G401.6 (cell line): ENCODE data around the gene KRT222.

ENCODE experiments used
- FAIRE-seq: peaks from 2 replicates; lab custom pipeline; 2012; peaks lifted over from hg19 to GRCh38; lab: Jason Lieb, UNC

The KRT222 gene

DNA sequence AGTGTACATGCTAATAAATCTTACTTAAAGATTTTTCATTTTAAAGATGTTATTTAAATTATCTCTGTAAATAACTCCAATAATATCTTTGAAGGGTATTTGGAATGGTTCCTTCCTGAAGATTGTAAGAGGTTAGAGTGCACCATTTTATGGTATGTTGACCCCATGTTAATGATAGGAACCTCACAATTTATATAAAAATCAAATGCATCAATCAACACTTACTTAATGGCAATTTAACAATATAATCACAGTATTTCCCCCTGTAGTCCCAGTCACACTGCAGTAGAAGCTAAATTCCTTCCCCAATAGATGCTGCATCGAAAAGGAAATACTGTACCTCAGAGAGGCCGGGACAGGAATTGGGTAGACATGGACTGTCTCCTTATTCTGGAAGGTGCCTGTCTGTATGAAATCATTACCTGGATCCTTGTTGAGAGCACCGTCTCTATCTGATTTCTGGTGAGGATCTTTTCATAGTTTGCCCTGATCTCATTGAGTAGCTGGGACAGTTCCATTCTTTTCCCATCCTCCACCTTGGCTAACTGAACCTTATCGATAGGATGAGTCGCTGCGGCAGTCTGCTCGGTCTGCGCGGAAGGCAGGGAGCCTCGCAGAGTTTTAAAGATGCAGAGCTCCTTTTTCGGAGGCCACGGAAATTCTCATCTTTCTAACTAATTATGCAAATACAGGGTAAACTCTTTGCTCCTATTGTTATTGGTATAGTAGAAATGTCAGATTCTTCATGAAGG lies at the start of gene KRT222:
TSS of gene KRT222 (minus strand) at position 596 of the 752 bp plus-strand sequence. CDS start at position 518, 78 bp downstream.
- FAIRE-seq: no peak

DNA sequence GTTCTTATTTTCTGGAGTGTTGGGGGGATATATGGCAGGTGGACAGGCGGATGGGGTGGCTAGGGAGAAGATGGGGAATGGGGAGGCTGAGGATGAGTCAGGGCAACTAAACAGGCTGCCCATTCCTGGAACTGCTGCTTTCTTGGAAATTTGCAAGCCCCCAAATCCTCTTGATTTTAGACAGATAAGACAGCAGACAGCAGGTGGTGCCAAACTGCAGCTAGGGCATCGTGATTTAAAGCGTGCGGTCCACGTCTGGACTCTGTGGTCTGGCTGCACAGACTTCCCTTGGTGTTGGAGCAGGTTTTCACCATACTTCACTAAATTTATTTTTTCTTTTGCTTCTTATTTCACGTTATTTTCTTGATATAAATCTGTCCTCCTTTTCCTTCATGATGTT lies 49.5 kb upstream of the KRT222 start:
- FAIRE-seq: no peak

DNA sequence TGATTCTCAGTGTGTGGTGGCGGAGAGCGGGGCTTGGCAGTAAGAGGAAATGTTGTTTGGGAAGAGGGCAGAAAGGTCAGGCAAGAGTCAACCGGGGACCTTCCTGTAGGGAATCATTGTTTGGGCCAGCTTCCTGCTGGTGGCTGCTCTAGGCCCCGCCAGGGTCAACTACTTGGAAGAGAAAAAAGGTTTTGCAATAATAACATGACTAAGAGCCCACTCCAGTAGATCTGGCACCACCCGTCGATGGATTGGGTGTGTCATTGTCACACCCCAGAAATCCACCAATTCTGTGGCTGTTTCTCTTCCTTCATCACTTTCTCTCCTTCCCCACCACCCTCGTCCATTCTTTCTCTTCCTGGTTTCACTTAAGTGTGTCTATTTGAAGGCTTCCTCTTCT lies 42.8 kb upstream of the KRT222 start:
- no peak for FAIRE-seq

DNA sequence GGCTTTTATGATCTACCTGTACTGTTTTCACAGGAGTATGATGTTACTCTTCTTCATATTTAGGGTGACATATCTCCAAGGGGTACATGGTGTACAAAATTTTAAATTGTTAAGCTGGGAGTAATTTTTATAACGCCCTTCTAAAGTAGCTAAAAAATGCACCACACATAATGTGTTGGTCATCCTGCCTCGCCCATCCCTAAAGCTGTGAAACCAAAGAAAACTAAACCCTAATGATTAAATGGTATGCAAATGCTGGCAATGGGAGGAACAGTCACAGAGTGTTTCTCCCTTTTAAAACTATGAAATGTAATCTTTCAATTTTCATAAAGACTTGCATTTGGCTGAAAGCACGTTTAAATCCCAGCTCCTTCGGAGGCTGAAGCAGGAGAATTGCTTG lies 40.6 kb upstream of the KRT222 start:
- no peak for FAIRE-seq

DNA sequence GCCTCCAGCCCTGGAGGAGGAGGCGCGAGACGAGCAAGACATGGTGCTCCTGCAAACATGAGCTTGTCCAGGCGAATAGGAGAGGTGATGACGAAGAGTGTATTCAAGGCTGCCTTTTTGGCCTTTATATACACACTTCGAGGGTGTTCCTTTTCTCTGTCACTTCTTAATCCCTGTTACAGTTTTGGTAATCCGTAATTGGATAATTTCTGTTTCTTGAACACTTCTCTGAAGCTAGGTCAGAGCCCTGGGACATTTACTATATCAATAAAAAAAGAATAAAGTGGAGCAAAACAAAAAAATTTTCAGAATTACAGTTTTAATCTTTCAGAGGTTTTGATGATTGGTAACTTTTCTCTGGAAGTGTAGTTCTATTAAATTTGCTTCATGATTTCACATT lies 38.7 kb upstream of the KRT222 start, which contains the start of gene KRT24:
TSS of gene KRT24 (minus strand) at position 101 of the 400 bp plus-strand sequence. CDS start at position 42, 59 bp downstream.
- FAIRE-seq: no peak

GRCh38 chr17:40702271-40702670 lies 37.3 kb upstream of the KRT222 start:
- no peak for FAIRE-seq

GRCh38 chr17:40699853-40700252 lies 34.9 kb upstream of the KRT222 start:
- FAIRE-seq: no peak

DNA sequence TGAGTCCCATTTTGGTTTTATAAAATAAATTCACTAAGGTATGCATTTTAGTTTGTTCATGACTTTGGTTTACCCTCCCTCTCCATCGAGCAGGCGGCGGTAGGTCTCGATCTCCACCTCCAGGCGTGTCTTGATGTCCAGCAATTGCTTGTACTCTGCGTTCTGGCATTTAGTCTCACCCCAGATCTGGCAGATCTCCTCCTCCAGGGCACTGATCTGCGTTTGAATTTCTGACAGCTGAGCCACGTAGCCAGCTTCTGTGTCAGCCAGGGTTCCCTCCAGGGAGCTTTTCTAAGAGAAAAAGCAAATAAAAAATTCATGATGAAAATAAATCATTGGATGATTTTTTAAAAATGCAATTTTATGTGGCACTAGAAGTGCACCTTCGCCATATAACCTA lies 34.4 kb upstream of the KRT222 start:
- FAIRE-seq: no peak

DNA sequence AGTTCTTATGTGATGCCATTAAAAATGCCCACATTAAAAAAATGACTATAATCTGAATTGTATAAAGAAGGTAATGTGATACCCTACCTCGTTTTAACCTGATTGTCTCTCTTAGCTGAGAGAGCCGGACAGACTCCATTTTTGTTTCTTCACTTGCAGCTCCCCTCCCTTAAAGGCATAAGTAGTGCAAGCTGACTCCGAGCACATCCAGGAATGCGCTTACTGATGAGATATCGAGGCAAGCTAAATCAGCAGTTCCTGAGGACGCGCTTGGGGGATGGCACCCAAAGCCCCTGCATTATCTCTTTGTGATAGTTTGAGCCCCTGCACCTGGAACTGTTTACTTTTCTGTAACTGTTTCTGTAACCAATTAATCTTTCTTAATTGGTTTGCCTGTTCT lies 32.3 kb upstream of the KRT222 start:
- FAIRE-seq: no peak

DNA sequence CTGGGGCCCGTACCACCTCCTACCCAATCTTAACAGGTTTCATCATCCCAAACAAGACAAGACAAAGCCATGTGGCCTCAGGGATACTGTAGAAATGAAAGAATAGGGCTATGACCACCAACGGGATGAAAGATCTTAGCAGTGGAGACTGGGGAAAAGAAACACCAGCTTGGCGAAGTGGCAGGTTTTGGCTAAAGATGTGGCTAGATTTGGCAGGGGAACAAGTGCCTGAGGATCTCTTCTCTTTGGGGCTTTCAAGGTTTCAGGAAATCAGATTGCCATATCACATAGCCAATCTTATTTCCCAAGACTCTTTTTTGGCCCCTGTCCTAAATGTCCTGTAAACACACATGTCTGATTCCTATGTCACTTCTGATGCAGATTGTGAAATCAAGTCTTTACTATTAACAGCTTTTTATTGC lies 31.7 kb upstream of the KRT222 start:
- no peak for FAIRE-seq

GRCh38 chr17:40695874-40696472 lies 31.0 kb upstream of the KRT222 start:
- no peak for FAIRE-seq

- FAIRE-seq: no peak
Measured at GRCh38 chr17:40694584-40694983, 29.6 kb upstream of the KRT222 start.

DNA sequence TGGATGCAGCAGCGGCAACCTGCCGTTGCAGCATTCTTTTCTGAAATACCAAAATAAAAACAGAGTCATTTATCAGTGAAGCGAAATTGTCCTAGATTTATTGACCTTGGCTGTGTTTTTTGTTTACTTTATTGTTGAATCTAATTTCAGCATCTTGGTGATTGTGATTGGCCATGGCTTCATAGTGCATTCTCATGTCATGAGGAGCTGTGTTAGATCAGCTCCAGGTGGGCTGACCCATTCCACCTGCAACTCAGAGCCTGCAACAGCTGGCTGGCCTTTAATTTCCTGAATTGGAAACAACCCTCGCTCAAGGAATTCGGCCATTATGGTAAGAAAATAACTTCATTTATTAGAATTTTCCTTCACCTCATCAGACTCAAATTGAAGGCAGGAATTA lies 22.1 kb upstream of the KRT222 start:
- no peak for FAIRE-seq

DNA sequence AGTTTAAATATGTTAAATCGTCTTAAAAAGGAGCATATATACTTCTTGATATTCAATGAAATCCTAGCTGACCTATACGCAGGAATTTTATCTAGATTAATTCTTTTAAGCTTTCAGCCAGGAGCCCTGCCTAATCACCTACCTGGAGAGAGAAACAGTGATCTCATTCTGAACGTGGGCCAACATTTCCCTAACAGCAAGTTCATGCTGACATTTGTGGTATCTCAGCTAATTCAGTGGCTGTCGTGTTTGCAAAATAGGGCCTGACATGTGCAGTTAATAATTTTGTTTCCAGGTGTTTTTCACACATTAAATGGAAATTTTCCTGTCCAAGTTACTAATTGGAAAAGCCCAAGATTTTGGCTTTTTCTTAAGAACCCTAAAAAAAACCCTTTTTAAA lies 21.2 kb upstream of the KRT222 start:
- no peak for FAIRE-seq

DNA sequence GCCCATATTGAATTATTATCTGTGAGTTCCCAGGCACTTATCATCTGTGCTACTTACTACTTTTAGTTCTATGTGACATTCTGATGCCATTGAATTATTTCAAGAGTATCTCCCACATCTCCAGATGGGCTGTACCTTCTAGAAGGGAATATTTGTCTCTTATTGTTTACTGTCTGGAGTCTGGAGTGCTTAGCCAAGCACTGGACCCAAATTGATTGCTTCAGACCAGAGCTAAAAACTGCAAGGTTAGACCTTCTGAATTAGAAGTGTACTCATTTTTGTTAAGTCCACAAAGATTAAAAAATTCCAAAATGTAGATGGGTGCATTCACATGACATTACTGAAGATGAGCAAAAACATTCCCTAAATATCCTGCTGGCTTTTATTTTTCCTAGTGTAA lies 16.0 kb upstream of the KRT222 start:
- FAIRE-seq: no peak

DNA sequence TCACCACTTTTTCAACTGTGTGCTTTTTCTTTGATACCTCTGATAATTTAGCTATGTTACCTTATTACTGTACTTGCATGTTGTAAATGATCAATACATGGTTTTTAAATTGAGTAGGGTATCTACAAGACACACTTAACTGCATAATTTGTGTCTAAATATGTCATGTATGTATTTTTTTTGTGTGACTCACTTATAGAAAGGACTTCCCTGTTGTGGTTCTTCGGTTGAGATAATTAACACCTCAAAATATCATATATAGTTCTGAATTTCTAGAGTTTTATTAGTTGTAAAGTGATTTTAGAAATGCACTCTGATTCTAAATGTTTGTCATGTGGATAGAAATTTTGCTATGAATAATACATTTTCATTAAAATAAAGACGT lies 14.5 kb upstream of the KRT222 start:
- FAIRE-seq: peak; percentile 13

DNA sequence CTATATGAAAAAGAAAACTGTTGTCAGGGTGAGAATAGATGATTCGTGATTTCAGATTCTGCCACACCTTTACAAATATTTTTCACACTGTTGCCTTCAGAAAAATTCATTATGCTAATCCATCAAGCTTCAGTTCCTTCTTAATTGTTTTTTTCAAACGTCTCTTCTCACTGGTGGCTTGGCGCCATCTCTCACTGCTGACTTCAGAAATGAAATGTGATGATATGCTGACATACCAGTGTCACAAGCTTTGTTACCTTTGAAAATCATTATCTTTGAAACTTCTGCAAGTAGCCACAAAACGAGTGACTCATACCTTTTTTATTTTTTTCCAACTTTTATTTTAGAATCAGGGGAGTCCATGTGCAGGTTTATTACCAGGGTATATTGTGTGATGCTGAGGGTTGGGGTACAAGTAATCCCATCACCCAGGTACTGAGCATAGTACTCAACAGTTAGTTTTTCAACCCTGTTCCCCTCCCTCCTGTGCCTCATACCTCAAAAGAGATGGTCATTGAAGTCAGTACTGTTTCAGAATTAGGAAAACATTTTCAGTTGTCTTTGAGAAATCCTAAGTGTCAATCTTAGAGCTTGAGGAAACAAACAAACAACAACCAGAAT lies 14.0 kb upstream of the KRT222 start:
- FAIRE-seq: no peak

DNA sequence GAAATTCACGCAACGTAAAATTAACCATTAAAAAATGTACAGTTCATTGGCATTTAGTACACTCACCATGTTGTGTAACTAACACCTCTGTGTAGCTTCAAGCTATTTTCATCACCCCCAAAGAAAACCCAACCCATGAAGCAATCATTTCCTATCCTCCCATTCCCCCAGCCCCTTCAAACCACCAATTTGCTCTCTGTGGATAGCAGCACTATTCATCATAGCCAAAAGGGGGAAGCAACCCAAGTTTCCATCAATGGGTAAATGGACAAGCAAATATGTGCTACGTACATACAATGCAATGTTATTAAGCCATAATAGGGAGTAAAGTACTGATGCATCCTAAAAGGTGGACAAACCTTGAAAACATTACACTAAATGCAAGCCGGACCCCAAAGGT lies 10.9 kb upstream of the KRT222 start:
- FAIRE-seq: no peak

DNA sequence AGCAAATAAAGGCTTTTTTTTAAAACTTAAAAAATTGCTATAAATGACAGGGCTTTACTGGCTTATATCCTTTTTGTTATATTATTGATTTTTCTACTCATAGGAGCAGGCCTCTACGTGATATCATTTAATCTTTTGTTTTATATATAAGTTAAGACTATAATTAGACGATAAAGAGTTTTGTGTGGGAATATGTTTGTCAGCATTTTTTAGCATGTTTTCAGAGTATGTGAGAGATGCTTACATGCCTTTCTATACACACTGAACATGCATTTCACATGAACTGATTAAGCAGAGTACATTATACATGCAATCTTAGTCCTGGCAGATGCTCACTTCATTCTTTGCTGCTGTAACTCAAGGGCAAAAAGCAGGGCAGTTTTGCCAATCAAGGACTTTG lies 7.7 kb upstream of the KRT222 start:
- peak; percentile 27 for FAIRE-seq

DNA sequence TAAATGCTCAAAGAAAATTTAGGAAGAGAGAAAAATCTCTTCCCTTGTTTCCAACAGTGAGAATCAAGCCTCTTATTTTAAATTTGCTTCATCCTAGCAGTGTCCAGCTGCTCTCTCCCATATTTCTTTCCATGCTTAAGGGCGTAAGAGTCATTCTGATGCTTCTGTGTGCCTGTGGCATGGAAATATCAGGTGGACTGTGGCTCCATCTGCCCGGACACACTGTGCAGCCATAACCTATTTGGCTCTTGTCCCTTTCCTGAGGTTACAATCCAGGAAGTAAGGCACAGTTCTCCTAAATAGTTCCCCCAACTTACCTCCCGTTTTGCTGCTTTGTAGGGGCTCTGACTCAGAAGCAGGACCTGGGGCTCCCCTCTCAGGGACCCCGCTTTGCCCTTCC lies 6.3 kb upstream of the KRT222 start:
- no peak for FAIRE-seq

DNA sequence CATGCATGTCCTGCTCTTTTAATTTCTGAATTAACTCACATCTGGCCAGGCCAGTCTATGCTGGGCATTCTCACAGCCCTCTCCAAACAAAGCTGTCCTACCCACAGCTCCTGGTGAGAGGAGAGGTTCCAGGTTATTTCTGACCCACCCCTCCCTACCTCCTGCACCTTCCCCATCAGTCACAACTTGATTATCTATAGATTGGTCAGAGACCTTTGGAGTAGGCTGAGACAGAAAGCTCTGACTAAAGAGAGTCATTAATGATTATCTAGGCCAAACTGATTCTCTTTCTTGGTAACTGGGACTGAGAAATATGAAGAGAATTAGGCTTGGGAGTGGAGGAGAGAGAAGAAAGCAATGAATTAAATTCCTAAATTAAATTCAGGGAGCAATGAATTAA lies 1.4 kb upstream of the KRT222 start:
- FAIRE-seq: no peak

DNA sequence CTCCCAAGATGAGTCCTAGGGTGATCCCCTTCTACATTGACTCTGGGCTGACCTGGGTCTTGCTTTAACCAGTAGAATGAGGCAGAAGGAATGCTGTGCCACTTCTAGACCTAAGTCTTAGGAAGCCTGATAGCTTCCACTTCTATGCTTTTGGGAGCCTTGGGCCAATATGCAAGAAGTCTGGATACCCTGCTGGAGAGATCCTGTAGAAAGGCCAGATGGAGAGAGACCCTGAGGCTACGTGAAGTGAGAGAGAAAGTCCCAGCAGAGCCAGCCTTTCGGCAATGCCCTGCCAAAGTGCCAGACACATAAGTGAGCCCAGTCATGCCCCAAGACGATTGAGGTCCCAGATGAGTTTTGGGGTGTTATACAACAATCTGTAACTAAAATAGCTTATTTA lies 1.7 kb downstream of the KRT222 start:
- no peak for FAIRE-seq

- FAIRE-seq: no peak
Measured at GRCh38 chr17:40659911-40660310, 5.1 kb downstream of the KRT222 start.

- FAIRE-seq: no peak
Measured at GRCh38 chr17:40658396-40658795, 6.6 kb downstream of the KRT222 start.
